GM21723 (cell line): Measurements from ENCODE around the gene DCN.

ENCODE experiments used
- ATAC-seq: cut with Tn5 transposase; IDR thresholded peaks from one replicate; pipeline ENCODE4 v1.9.1; 2021; ENCODE audit warnings: mild to moderate bottlenecking, moderate library complexity; ENCODE audit not compliant: unreplicated experiment

DCN gene

DNA sequence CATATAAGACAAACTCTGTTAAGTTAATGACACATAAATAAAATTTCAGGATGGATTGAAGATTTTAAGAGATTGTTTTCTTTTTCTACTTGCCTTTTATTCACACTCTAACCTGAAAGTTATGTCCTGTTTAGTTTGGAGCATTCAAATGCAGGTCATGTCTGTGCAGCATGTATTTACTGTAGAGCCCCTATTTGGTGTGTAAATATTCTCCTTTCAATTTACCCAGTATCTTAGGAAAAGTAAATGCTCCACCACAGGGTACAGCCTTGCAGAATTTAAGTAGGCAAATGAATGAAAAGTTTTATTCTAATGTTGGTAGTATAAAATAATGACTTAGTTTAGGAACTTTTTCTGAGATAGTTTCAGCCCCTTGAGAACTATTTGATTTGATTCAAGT is 6.2 kb upstream of the DCN start:
- no peak for ATAC-seq

DNA sequence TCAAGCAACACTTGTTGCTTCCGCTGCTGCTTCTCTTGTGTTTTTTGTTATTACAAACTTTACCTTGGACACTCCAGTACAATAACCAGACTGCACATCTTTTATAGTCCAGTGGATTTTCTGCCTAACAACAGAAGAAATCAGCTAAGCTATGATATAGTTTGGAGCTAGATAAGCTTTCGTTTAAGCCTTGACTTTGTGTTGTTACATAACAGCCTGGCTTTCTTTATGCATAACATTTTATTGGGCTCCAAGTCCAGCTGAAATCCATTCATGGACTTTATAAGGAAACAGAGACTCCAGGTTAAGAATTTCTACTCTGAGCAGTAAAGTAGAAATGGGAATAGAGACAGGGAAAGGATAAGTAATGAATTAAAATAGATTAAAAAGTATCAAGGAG is 3.5 kb upstream of the DCN start:
- ATAC-seq, result no peak

DNA sequence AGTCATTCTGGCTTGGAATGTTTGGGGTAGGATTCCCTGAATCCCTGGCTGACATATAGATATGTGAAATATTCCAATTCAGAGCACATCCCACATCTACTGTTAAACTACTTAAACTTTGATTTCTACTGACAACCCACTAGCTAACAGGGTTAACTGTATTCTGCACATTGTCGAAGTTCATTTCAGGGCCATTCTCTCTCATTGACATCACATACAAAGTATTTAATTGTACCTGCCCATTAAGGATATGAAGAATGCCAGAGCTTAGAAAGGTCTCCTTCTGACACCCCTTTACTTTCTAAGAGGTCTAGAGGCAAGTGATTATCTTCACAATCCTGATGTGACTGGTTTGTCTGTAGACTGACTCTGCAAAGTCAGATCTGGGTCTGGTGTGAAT is 2.8 kb upstream of the DCN start:
- ATAC-seq, result no peak

DNA sequence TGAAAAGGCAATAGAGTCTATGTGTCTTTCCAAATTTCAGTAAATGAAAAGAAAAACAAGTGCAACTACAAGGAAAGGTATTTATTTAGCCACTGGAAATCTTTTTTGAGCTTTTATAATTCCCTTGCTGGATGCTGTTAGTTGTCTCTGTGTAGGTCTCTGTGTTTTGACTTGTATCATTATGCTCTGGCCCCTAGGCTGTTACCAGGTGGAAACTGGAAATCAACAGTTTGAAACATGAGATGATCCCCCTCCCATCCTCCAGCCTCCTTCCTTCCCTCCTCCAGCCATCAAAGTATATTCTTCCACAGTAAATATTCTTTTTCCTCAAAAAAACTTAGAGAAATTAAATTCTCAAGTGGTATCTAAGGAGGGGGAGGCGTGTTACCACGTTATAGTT is 934 bp upstream of the DCN start:
- ATAC-seq, result no peak

DNA sequence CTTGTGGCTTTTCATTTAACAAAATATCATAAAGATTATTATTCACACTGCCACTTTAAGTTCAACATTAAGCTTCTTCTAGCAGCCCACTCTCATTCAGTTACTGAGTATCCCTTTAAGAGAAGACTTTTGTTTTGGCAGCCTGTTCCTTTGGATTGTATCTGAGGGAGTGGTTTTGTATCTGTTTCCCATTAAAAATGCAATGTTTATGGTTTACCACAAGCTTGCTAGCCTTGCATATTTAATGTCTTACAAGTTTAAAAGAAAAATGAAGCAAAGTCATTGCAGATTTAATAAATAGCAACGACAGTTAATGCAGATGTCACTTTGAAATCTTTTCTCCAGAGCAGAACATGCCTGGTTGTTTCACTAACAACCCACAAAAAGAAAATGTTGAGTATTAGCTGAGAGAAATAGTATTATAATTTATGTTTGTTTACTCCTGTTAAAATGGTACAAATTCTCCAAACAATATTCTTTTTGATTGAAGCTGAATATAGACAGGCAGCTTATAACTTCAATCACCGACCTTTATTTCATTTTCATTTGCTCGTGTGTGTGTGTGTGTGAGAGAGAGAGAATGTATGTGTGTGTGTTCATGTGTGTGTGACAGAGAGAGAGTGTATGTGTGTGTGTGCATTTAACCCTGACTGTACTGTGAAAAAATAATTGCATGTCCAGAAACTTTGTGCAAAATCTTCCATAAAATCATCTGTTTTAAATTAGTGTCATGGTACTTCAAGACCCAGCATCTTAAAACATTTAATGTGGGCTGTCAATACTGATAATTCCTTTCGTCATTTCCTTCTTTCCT is 1.8 kb downstream of the DCN start:
- no peak for ATAC-seq

DNA sequence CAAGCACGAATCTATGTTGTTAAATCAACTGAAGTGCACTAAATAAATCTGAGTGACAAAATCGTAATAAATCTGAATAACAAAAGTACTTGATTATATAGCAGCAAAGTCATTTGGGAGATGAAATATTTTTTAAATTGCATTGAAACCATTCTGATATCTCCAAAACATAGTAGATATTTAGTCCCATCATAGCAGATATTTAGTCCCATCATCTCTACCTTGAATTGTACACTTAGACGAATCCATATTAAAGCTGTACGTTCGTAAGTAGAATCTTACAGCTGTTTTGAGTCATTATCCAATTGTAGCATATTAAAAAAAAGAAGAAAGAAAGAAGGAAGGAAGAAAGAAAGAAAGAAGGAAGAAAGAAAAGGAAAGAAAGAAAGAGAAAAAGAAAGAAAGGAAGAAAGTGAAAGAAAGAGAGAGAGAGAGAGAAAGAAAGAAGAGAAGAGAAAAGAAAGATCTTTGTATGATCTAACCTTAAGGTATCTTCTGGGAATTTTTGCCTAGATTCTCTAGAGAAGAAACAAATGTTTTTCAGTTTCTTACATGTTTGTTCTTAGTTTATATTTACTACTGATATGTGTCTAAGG is 2.6 kb downstream of the DCN start:
- ATAC-seq, result no peak

DNA sequence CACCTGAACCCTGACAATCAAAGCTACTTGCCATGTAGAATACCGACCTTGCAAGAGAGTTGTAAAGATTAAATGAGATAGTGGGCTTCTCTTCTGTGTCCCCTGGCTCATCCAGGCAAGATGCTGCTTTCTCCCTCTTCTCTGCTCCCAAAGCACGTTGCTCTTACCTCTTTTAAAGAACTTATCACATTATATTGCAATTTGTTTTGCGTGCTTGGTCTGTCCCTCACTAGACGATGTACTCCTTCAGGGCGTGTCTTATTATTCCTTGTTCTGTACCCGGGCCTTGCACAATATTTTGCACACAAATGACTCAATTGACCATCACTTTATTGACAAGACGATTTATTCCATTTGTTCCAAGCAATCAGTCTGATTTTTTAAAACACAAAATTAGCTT is 3.3 kb downstream of the DCN start:
- no peak for ATAC-seq

DNA sequence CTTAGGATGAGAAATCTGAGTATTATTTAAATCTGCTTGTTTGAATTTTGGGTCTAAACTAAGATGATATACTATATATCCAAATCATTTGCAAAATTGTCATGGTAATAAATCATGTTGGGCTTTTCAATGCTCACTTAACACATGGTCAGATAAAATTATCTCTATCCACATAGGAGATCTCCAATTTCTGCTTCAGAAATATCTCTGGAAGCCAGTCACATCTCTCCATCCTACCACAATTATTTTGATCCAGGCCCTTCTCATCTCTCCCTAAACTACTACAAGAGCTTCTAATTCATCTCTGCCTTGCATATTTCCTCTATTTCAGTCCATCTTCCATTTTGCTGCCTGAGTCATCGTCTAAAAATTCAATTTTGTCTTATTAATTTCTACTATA is 3.8 kb downstream of the DCN start:
- ATAC-seq, result no peak

DNA sequence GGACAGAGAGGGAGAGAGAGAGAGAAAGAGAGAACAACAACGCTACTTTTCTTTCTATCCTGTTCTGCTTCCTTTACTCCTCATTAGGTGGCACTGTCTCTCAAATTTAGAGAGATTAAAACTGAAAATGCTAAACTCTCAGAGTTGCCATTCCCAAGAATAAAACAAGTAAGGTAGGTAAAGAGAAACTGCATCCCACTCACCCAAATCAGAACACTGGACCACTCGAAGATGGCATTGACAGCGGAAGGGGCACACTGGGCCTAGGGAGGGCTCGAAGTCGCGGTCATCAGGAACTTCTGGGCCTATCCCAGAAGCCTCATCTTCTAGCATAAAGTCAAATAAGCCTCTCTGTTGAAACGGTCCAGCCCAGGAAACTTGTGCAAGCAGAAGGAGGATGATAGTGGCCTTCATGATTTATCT is 4.5 kb downstream of the DCN start:
- no peak for ATAC-seq

DNA sequence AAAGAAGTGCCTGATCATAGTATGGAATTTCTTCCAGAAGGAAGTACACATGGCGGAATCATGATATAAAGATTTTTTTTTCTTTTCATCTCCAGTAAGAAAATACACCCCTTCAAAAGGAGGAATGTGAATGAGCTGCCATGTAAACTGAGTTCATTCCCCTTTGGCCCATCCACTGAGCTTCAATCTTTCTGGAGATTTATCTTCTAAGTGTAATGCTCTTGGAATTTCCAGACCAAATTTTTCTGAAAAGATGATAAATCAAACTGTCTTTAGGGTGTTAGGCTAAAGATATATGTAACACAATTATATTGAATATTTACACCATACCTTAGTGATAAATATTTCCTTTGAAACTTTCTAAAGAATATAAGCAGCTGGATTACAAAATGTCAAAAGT is 5.2 kb downstream of the DCN start:
- ATAC-seq, result no peak

DNA sequence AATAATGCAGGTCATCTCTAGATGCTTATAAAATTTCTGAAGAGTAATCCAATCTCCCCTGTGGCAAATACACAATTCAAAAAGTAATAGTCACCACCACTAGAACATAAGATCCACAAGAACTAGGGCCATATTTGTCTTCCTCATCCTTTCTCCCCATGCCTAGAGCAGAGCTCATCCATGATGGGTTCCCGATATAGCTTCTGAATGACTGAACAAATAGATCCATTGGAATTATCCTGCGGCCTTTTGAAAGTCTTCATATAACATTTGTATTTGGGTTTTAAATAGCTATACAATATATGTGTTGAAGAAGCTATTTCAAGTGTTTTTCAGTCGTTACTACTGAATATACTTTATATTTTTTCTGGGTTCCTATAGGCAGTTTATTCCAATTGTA is 5.7 kb downstream of the DCN start:
- ATAC-seq, result no peak

DNA sequence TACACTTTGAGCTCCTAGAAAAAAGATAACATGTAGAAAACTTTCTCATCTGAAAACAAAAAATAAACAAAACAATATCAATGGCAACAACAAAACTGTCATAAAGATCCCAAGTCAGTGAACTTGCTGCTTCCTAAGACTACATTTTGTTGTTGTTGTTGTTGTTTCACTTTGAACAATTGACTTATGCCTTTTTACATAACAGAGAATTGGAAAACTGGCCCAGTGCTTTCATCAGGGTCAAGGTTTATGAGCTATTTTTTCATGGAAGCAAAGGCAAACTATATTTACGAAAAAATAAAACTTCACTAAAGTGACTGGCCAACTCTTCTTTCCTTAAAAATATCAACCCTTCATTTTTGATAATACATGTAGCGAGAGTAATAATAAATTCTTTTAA is 6.3 kb downstream of the DCN start:
- ATAC-seq, result no peak

DNA sequence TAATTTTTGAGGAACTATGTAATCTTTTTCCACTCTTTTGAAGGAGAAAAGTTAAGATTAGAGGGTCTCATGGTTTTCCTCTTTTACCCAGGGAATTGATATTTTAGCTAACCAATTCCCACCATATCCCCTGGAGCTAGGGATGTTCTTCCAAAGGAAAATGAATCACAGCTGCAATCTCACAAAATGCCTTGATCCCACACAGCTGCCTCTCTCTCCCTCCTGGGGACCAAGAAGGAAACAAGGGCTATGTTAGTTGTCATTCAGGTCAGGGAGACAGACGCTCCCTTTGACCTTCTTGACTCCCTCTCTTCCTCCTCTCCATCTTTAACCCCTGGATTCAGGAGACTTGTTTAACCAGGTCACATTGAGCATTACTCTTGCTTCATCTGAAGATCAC is 9.5 kb downstream of the DCN start:
- no peak for ATAC-seq

DNA sequence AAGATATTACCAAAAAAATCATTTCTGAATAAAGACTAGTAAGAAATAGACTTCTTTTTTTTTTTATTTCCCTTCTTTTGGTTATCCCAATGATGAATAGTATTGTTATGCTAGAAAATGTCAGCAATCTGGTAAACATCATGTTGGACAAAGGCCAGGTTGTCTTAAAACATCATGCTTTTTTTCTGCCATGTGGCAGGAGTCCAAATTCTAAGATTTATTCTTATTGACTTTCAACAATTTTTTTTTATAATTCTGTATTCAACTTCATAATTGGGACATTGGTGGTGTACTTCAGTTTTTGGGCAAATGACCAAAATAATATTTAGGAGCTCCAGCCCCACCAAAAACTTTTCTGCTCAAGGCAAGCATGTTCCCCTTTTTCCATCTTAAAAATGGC is 10.5 kb downstream of the DCN start:
- ATAC-seq, result no peak

DNA sequence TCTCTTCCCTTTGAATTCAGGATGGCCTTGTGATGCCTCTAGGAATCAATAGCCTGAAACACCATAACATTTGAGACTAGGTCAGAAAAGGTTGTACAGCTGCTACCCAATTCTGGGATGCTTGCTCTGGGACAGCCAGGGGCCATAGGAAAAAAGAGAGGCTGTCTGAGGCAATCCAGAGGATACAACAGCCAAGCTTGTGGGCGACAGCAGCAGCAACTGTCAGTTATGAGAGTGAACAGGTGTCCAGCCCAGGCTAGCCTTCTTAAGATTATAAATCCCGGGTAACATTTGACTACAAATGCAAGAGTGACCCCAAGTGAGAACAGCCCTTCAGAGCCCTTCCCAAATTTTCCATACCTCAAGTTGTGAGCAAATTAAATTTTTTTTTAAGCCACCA is 11.1 kb downstream of the DCN start:
- ATAC-seq, result no peak

DNA sequence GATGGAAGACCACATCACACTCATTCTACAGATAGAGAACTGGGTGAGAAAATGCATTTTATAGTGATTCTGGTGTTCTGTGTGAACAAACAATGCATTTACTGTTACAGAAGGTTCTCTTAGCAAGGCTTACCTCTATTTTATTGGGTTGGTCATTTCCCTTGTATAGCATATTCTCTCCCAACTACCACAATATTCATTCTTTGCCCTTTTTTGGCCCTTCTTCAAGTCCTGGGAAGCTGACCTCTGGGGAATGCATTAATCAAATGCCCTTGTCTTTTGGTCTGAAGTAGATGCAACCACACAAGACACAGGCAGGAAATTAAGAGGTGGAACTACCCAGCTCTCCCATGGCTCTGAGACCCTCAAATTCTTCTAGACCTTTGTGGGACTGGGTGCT is 19.5 kb downstream of the DCN start:
- ATAC-seq, result no peak

DNA sequence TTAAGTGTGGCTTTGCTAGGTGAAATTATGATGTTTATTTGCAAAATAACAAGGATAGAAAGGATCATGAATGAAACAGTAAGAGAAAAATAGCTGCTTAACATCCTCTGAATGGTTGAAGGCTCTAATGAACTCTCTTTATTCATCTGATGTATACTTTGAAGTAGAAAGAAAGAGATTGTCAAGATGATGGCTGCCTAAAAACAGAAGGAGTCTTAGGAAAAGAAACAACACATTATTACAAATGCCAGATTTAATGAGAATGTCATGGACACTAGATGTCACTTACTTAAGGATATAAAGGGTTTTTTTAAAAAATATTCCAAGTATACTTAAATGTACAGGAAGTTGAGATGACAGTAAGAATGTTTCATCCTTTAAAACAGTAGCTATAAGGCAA is 21.6 kb downstream of the DCN start:
- no peak for ATAC-seq

DNA sequence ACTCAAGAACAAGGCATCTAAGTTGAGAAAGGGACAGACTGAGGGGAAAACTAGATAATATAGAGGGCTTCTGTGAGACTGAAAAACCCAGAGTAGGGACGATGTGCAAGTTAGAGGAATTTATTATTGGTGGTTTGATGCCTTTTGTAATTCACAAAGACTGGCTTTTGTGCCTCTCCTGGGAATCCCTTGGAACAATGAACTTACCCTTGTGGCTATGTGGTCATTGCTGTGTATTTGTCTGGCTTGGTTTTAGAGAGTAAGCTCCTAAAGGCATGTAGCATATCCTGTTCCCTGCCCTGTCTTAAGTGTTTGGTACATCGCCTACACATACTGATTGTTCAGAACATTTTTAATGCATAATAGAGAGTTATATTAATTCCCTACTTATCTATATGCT is 26.6 kb downstream of the DCN start:
- no peak for ATAC-seq

DNA sequence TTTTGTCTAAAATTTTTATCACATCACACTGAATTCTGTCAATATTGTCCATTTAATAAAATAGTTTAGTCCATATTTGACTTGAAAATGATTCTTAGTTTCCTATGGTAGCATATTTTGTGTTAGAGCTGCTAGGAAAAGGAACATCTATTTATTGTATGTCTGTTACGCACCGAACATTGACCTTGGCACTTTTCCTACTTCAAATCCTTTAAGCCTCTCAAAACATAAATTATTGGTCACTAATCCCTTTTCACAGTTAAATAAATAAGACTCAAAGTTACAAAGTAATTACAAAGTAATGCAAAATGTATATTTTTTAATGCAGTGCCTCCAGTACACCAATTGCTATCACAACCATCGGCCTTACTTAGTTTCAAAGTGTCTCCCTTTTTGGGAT is 28.5 kb downstream of the DCN start:
- ATAC-seq, result no peak

DNA sequence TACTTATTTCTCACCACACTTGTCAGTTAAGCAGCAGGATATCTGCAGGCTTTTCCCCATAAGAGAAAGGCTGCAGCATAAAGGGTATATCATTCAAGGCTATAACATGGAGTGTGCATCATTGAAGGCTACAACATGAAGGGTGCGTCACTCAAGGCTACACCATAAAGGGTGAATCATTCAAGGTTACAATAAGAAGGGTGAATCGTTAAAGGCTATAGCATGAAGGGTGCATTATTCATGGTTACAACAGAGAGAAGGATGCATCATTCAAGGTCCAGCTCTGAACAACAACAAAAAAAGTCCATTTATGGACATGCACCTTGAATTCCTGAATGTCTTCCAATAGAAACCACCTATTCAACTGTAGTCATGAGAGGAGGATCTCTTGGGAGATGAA is 38.6 kb downstream of the DCN start:
- ATAC-seq, result no peak

DNA sequence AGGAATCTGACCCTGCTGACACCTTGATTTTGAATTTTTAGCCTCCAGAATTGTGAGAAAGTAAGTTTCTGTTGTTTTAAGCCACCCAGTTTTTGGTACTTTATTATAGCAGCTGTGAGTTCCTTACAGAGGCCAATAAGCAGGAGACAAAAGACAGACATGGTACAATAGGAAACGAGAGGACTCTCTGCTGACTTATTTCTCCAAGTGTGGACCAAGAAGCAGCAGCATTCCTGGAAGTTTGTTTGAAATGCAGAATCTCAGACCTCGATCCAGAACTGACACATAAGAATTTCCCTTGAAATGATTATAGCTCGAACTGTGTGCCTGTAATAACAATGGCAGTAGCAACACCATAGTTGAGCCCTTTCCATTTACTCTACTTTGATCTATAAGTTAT is 39.4 kb downstream of the DCN start:
- ATAC-seq, result no peak

DNA sequence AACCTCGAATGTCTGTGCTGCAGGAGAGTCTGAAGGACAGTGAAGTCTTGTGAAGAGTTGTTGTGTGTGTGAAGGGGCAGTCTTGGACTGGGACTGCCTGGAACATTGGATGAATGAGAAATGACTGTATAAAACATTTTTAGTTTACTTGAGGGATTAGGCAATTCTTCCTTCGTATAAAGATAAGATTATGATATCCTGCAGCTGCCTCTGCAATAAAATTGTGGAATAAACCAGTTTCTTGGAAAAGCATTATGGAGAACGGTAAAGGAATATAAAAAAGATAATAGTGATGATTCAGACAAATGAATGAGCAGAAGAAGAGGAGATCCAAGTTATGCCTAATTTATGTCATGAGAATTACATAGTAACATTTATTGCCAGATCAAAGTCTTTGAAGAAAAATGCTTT is 40.4 kb downstream of the DCN start:
- no peak for ATAC-seq
